SK-N-SH (cell line): ENCODE data around the gene ADAMTSL1. TPM values are rescaled to one million over a fixed set of nuclear protein-coding genes. Genes with fewer than 3 reads are reported as not detected.

Experiments
- CTCF ChIA-PET: fragments of 300-600, 350-600 bp; formaldehyde crosslinking; extraction: SDS; loops from one replicate; lab custom pipeline; 2021; lab: Yijun Ruan, JAX
- POLR2A ChIA-PET: fragments of 350-600 bp; sonication (Branson Sonifier 250); formaldehyde crosslinking; extraction: SDS; loops from one replicate; lab custom pipeline; 2020; ENCODE audit warnings: antibody characterized with exemption, inconsistent platforms; lab: Yijun Ruan, JAX
- DNase-seq: peaks from one replicate; pipeline ENCODE4 v3.0.0; 2012
- H2AFZ ChIP-seq: fragments of 200-600 bp; sonication (generic); 2 replicates; pipeline ENCODE4 v1.8.1; 2016; ENCODE audit warnings: antibody characterized with exemption, mild to moderate bottlenecking, low read depth
- H3F3A ChIP-seq: fragments of 200-600 bp; sonication (generic); replicated peaks from 2 replicates; pipeline ENCODE3; 2016; ENCODE audit warnings: antibody characterized with exemption, mild to moderate bottlenecking; ENCODE audit not compliant: insufficient read depth
- H3K27ac ChIP-seq, 2 experiments: fragments of 200-500 bp in 1 of 2; fragments of 200-600 bp in 1 of 2; sonication (Bioruptor generic) in 1 of 2; sonication (generic), shearing (Covaris generic) in 1 of 2; 2 replicates each; pipeline versions ENCODE4 v1.5.1 to v1.6.1; 2014 to 2016; ENCODE audit warnings: low read depth in 2 of 2, inconsistent platforms in 1 of 2, low read length in 1 of 2, mild to moderate bottlenecking in 1 of 2, mixed read lengths in 1 of 2
- H3K27me3 ChIP-seq: fragments of 200-600 bp; sonication (generic), shearing (Covaris generic); 2 replicates; pipeline ENCODE4 v1.6.1; 2016; ENCODE audit warnings: mixed run types; ENCODE audit not compliant: insufficient read depth
- H3K36me3 ChIP-seq, 2 experiments: fragments of 200-500 bp in 1 of 2; fragments of 200-600 bp in 1 of 2; sonication (Bioruptor generic) in 1 of 2; sonication (generic) in 1 of 2; replicated peaks in 1 of 2; 2 replicates each; pipeline versions ENCODE3 to v1.5.1; 2014 to 2016; ENCODE audit warnings: low read length in 1 of 2, mild to moderate bottlenecking in 1 of 2; ENCODE audit not compliant: insufficient read depth in 2 of 2, control insufficient read depth in 1 of 2
- H3K4me1 ChIP-seq, 2 experiments: fragments of 200-500 bp in 1 of 2; fragments of 200-600 bp in 1 of 2; sonication (Bioruptor generic) in 1 of 2; sonication (generic), shearing (Covaris generic) in 1 of 2; 2 replicates each; pipeline versions ENCODE4 v1.5.1 to v1.6.1; 2014 to 2016; ENCODE audit warnings: low read depth in 1 of 2, low read length in 1 of 2, mixed run types in 1 of 2; ENCODE audit not compliant: insufficient read depth in 2 of 2, control insufficient read depth in 1 of 2
- H3K4me2 ChIP-seq: fragments of 200-600 bp; sonication (generic), shearing (Covaris generic); 2 replicates; pipeline ENCODE4 v1.6.1; 2017; ENCODE audit warnings: mixed run types
- H3K4me3 ChIP-seq, 2 experiments: fragments of 200-500 bp in 1 of 2; fragments of 200-600 bp in 1 of 2; sonication (Bioruptor generic) in 1 of 2; sonication (generic), shearing (Covaris generic) in 1 of 2; 2 replicates each; pipeline versions ENCODE4 v1.5.1 to v1.8.1; 2014 to 2016; ENCODE audit warnings: low read depth in 2 of 2, inconsistent platforms in 1 of 2, low read length in 1 of 2, mild to moderate bottlenecking in 1 of 2, mixed read lengths in 1 of 2, moderate library complexity in 1 of 2
- H3K79me2 ChIP-seq: fragments of 200-600 bp; sonication (generic); 2 replicates; pipeline ENCODE4 v1.8.1; 2017; ENCODE audit warnings: mild to moderate bottlenecking; ENCODE audit not compliant: insufficient read depth
- H3K9ac ChIP-seq: fragments of 200-600 bp; sonication (generic); 2 replicates; pipeline ENCODE4 v1.6.1; 2017; ENCODE audit warnings: mixed run types
- H3K9me2 ChIP-seq: fragments of 200-600 bp; sonication (generic); 2 replicates; pipeline ENCODE4 v1.6.1; 2017; ENCODE audit warnings: mixed run types
- H3K9me3 ChIP-seq: fragments of 200-600 bp; sonication (generic); 2 replicates; pipeline ENCODE4 v1.6.1; 2017; ENCODE audit warnings: mixed run types, mild to moderate bottlenecking, moderate library complexity
- H4K20me1 ChIP-seq: fragments of 200-600 bp; sonication (generic); 2 replicates; pipeline ENCODE4 v1.6.1; 2017; ENCODE audit warnings: mild to moderate bottlenecking, mixed run types; ENCODE audit not compliant: insufficient read depth
- EP300 ChIP-seq, 2 experiments: IDR thresholded peaks; 2 replicates each; pipeline versions ENCODE4 v1.4.0 to v1.6.1; 2012; ENCODE audit warnings: borderline replicate concordance in 1 of 2, low read depth in 1 of 2, low read length in 1 of 2
- FOSL2 ChIP-seq: IDR thresholded peaks from 2 replicates; pipeline ENCODE4 v1.4.0; 2012; ENCODE audit warnings: low read depth, mild to moderate bottlenecking, moderate library complexity, borderline replicate concordance
- FOXM1 ChIP-seq: IDR thresholded peaks from 2 replicates; pipeline ENCODE4 v1.4.0; 2012; ENCODE audit warnings: low read depth, mild to moderate bottlenecking
- GATA2 ChIP-seq: sonication (generic); formaldehyde crosslinking; IDR thresholded peaks from 2 replicates; pipeline ENCODE4 v1.5.0; 2020; ENCODE audit warnings: mild to moderate bottlenecking, missing genetic modification reagents
- MEF2A ChIP-seq: IDR thresholded peaks from 2 replicates; pipeline ENCODE4 v1.4.0; 2012; ENCODE audit warnings: low read depth, borderline replicate concordance
- MXI1 ChIP-seq: IDR thresholded peaks from 2 replicates; pipeline ENCODE4 v1.6.1; 2012; ENCODE audit warnings: mild to moderate bottlenecking, low read depth, low read length, improper control_type of control experiment
- NFIC ChIP-seq: IDR thresholded peaks from 2 replicates; pipeline ENCODE4 v1.4.0; 2012; ENCODE audit warnings: borderline replicate concordance
- PBX3 ChIP-seq: IDR thresholded peaks from 2 replicates; pipeline ENCODE4; 2012
- RCOR1 ChIP-seq: fragments of 150-350 bp; IDR thresholded peaks from 2 replicates; pipeline ENCODE4 v1.6.1; 2017; ENCODE audit warnings: antibody characterized with exemption, low read length
- RFX5 ChIP-seq: IDR thresholded peaks from 2 replicates; pipeline ENCODE4 v1.6.1; 2012; ENCODE audit warnings: mild to moderate bottlenecking, improper control_type of control experiment, low read length
- RXRA ChIP-seq: IDR thresholded peaks from 2 replicates; pipeline ENCODE4 v1.4.0; 2012; ENCODE audit warnings: low read depth, mild to moderate bottlenecking, borderline replicate concordance
- SIN3A ChIP-seq: IDR thresholded peaks from 2 replicates; pipeline ENCODE4 v1.6.1; 2012; ENCODE audit warnings: low read depth, mild to moderate bottlenecking, low read length, moderate library complexity, borderline replicate concordance
- TCF12 ChIP-seq: IDR thresholded peaks from 2 replicates; pipeline ENCODE4 v1.4.0; 2012
- USF1 ChIP-seq: IDR thresholded peaks from 2 replicates; pipeline ENCODE4 v1.4.0; 2012; ENCODE audit warnings: low read depth, borderline replicate concordance
- YY1 ChIP-seq: IDR thresholded peaks from 2 replicates; pipeline ENCODE4 v1.4.0; 2012; ENCODE audit warnings: low read depth, mild to moderate bottlenecking
- WGBS: methylation state at CpG from one replicate; pipeline ENCODE4 v1.1.6; 2017; ENCODE audit warnings: low lambda C conversion rate; 5-methylcytosine and 5-hydroxymethylcytosine counted together
- polyA plus RNA-seq, 3 experiments: library from polyadenylated mRNA; depleted of rRNA; stranded (reverse); fragments of >200 nt; gene quantifications; 2 replicates each; pipeline ENCODE4 v1.2.3, GENCODE V29; 2012
- TF ChIP-seq, protein P1 (sequence below): fragments of 150-350 bp; IDR thresholded peaks from 2 replicates; pipeline ENCODE4 v1.6.1; 2017; ENCODE audit warnings: antibody characterized with exemption, low read length, low read depth, borderline replicate concordance
- TF ChIP-seq, protein P2 (sequence below): fragments of 150-350 bp; IDR thresholded peaks from 2 replicates; pipeline ENCODE4 v1.6.1; 2016; ENCODE audit warnings: mild to moderate bottlenecking, low read depth, low read length
- TF ChIP-seq, protein P3 (sequence below): IDR thresholded peaks from 2 replicates; pipeline ENCODE4 v1.6.1; 2012; ENCODE audit warnings: mild to moderate bottlenecking, low read depth, low read length, moderate library complexity

ADAMTSL1 gene
- polyA plus RNA-seq, 1 of the 3 experiments (the other 2 are of a cell fraction), result 114 TPM

DNA sequence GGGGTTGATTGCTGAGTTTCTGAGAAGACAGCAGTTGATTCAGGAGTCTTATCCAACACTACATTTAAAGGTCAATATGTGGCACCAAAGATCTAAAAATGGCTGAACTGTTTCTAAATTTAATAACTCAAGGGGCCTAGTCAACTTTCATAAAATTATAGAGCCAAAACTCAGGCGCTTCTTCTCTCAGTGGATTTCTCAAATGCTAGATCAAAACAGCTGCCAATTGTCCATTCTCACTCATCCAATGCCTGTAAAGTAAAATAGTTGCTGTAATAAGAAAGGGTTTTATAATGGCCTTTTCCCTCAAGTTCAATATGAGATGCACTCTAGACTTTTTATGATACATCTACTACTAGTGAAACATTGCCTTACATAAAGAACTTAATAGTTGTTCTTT is 26.5 kb downstream of the ADAMTSL1 start:
- POLR2A ChIA-PET, result no interaction called here
- H3K27me3 ChIP-seq, result no peaks in the 10 kb centered on the region
- peak overlapping the region in 1 of 2 experiments; percentile 51; a peak in 2 of 4 replicates for H3K27ac ChIP-seq
- H3K79me2 ChIP-seq, result peaks cover 100% of the 10 kb centered on the region
- H3K4me1 ChIP-seq, result peaks cover 11 to 13% of the 10 kb centered on the region in 2 experiments; a peak in 2 of 4 replicates
- H3K4me2 ChIP-seq, result no peak overlapping the region
- no peaks in the 10 kb centered on the region for H3K9me2 ChIP-seq
- no peaks in the 10 kb centered on the region for H4K20me1 ChIP-seq
- H3K9ac ChIP-seq, result no peak overlapping the region
- peaks cover 0 to 42% of the 10 kb centered on the region in 2 experiments for H3K36me3 ChIP-seq
- no peak for DNase-seq
- 88% methylated on average over 1 of the region's 1 CpG for WGBS
- no peak overlapping the region for H2AFZ ChIP-seq
- peaks cover 4% of the 10 kb centered on the region for H3F3A ChIP-seq
- no peaks in the 10 kb centered on the region for H3K9me3 ChIP-seq
- CTCF ChIA-PET, result interaction anchor here (1.4 kb wide), 1 partner anchor 27 kb away, joined by 3 read pairs; the partner anchor contains the start of gene ADAMTSL1
- H3K4me3 ChIP-seq, result no peak overlapping the region
- TF ChIP-seq MXI1 (no peak), RFX5 (no peak), GATA2 (CRISPR knock-in tag) (no peak), SIN3A (no peak), FOSL2 (no peak), USF1 (no peak), EP300 (IDR thresholded peaks at IDR 0.05; ENCODE audit: borderline replicate concordance in 1 of 2, low read depth in 1 of 2, low read length in 1 of 2) (no peak), FOXM1 (no peak)
- TF ChIP-seq, protein P1, sequence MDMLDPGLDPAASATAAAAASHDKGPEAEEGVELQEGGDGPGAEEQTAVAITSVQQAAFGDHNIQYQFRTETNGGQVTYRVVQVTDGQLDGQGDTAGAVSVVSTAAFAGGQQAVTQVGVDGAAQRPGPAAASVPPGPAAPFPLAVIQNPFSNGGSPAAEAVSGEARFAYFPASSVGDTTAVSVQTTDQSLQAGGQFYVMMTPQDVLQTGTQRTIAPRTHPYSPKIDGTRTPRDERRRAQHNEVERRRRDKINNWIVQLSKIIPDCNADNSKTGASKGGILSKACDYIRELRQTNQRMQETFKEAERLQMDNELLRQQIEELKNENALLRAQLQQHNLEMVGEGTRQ, result no peak

DNA sequence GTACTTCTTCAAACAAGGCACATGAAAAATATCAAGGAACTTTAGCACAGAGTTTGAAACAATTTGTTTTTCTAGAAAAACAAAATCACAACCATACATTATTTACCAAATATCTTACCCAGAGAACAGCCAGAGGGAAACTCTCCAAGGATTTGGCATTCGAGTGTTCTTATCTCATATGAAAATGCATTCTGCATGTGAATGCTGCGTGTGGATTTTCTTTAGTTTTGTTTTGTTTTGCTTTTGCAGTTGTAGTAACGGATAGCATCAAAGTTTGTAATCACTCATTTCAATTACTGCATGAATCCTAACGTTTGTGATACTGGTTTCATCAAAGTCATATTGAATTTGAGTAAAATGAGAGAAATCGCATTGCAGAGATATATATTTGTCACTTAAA is 28.0 kb downstream of the ADAMTSL1 start:
- Histone ChIP-seq H3K79me2 (peaks cover 100% of the 10 kb centered on the region), H4K20me1 (no peaks in the 10 kb centered on the region), H3K9me3 (no peaks in the 10 kb centered on the region), H3K9me2 (no peaks in the 10 kb centered on the region), H3K4me2 (peak overlapping the region; percentile 58), H3K27ac (peak overlapping the region in 1 of 2 experiments; percentile 51; a peak in 3 of 4 replicates), H3K27me3 (no peaks in the 10 kb centered on the region), H3K4me1 (peaks cover 7 to 13% of the 10 kb centered on the region in 2 experiments; a peak in 2 of 4 replicates), H3F3A (no peaks in the 10 kb centered on the region), H2AFZ (no peak overlapping the region), H3K36me3 (peaks cover 0 to 42% of the 10 kb centered on the region in 2 experiments), H3K4me3 (peak overlapping the region in 1 of 2 experiments; percentile 8; a peak in 2 of 4 replicates), H3K9ac (peak overlapping the region; percentile 29; the same call in 1 of the 2 replicates)
- CTCF ChIA-PET, result interaction anchor here (1.2 kb wide), 1 partner anchor 61 kb away, joined by 3 read pairs; no protein-coding TSS in a partner anchor
- DNase-seq, result no peak
- TF ChIP-seq NFIC (no peak), FOXM1 (no peak), RCOR1 (no peak), YY1 (no peak), RXRA (no peak), MEF2A (no peak), PBX3 (no peak), TCF12 (no peak)
- TF ChIP-seq, protein P2, sequence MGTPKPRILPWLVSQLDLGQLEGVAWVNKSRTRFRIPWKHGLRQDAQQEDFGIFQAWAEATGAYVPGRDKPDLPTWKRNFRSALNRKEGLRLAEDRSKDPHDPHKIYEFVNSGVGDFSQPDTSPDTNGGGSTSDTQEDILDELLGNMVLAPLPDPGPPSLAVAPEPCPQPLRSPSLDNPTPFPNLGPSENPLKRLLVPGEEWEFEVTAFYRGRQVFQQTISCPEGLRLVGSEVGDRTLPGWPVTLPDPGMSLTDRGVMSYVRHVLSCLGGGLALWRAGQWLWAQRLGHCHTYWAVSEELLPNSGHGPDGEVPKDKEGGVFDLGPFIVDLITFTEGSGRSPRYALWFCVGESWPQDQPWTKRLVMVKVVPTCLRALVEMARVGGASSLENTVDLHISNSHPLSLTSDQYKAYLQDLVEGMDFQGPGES, result no peak
- TF ChIP-seq, protein P3, sequence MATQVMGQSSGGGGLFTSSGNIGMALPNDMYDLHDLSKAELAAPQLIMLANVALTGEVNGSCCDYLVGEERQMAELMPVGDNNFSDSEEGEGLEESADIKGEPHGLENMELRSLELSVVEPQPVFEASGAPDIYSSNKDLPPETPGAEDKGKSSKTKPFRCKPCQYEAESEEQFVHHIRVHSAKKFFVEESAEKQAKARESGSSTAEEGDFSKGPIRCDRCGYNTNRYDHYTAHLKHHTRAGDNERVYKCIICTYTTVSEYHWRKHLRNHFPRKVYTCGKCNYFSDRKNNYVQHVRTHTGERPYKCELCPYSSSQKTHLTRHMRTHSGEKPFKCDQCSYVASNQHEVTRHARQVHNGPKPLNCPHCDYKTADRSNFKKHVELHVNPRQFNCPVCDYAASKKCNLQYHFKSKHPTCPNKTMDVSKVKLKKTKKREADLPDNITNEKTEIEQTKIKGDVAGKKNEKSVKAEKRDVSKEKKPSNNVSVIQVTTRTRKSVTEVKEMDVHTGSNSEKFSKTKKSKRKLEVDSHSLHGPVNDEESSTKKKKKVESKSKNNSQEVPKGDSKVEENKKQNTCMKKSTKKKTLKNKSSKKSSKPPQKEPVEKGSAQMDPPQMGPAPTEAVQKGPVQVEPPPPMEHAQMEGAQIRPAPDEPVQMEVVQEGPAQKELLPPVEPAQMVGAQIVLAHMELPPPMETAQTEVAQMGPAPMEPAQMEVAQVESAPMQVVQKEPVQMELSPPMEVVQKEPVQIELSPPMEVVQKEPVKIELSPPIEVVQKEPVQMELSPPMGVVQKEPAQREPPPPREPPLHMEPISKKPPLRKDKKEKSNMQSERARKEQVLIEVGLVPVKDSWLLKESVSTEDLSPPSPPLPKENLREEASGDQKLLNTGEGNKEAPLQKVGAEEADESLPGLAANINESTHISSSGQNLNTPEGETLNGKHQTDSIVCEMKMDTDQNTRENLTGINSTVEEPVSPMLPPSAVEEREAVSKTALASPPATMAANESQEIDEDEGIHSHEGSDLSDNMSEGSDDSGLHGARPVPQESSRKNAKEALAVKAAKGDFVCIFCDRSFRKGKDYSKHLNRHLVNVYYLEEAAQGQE, result no peak
- POLR2A ChIA-PET, result no interaction called here
- 35% methylated on average over 5 of the region's 5 CpGs for WGBS
